Ascending aorta (tissue), 2 donors: ENCODE measurements around the gene LHFPL3. TPM values are rescaled to one million over a fixed set of nuclear protein-coding genes. Genes with fewer than 3 reads are reported as not detected.
"Not testable (repeated sequence)": the region's sequence is repeated elsewhere in the genome, so short reads cannot be mapped to it uniquely, and the experiment has no call there.

Experiments
- DNase-seq, 2 donors: peaks; one replicate each; pipeline ENCODE4 v3.0.0-alpha.2; 2019; ENCODE audit warnings: low spot score in 2 of 2
- H3K27ac ChIP-seq, 2 donors: fragments of 200-600 bp; sonication (generic); one replicate each; pipeline ENCODE4 v1.5.1; 2016 to 2017; ENCODE audit warnings: mild to moderate bottlenecking in 1 of 2
- H3K27me3 ChIP-seq: fragments of 200-600 bp; sonication (generic); one replicate; pipeline ENCODE4 v1.5.1; 2017
- H3K36me3 ChIP-seq, 2 donors: fragments of 200-600 bp; sonication (generic); one replicate each; pipeline ENCODE4 v1.5.1; 2016
- H3K4me1 ChIP-seq, 2 donors: fragments of 200-600 bp; sonication (generic); one replicate each; pipeline ENCODE4 v1.5.1; 2016 to 2017; ENCODE audit warnings: mild to moderate bottlenecking in 1 of 2
- H3K4me3 ChIP-seq, 2 donors: fragments of 200-600 bp; sonication (generic); one replicate each; pipeline ENCODE4 v1.5.1; 2016 to 2017; ENCODE audit warnings: mild to moderate bottlenecking in 1 of 2
- H3K9me3 ChIP-seq, 2 donors: fragments of 200-600 bp; sonication (generic); one replicate each; pipeline ENCODE4 v1.5.1; 2016
- CTCF ChIP-seq, 3 experiments: fragments of 200-600 bp in 2 of 3; fragments of 450-650 bp in 1 of 3; sonication (generic) in 2 of 3; IDR thresholded peaks; one replicate each; pipeline ENCODE4 v1.5.1; 2016 to 2019; ENCODE audit warnings: antibody characterized with exemption in 3 of 3, mild to moderate bottlenecking in 1 of 3, moderate library complexity in 1 of 3
- intact Hi-C: fragments of 100-400 bp; cut with DNase I; formaldehyde crosslinking; loops from one replicate; pipeline ENCODE4 v1.15.1; 2023
- total RNA-seq: library from RNA; depleted of rRNA; stranded (reverse); fragments of >200 nt; gene quantifications from one replicate; pipeline ENCODE4 v1.1.0, GENCODE V29; 2016

Gene LHFPL3
- total RNA-seq, 1 donor from 2014 or later, result not detected

- no peak for DNase-seq
- intact Hi-C loops, result no loop called here
Measured at GRCh38 chr7:104550362-104550761, 222.0 kb downstream of the LHFPL3 start.

GRCh38 chr7:104551226-104551625 lies 222.8 kb downstream of the LHFPL3 start:
- no peak for TF ChIP-seq CTCF (IDR thresholded peaks at IDR 0.05)
- H3K4me1 ChIP-seq, result no peaks in the 10 kb centered on the region
- no peak overlapping the region for H3K27ac ChIP-seq
- no peaks in the 10 kb centered on the region for H3K36me3 ChIP-seq
- intact Hi-C loops, result no loop called here
- no peaks in the 10 kb centered on the region for H3K9me3 ChIP-seq
- H3K4me3 ChIP-seq, result no peak overlapping the region
- H3K27me3 ChIP-seq, result no peaks in the 10 kb centered on the region
- no peak for DNase-seq

More at GRCh38 chr7:104550362-104550761, 222.0 kb downstream of the LHFPL3 start:
- Histone ChIP-seq H3K4me3 (no peak overlapping the region), H3K9me3 (no peaks in the 10 kb centered on the region), H3K4me1 (no peaks in the 10 kb centered on the region), H3K27me3 (no peaks in the 10 kb centered on the region), H3K36me3 (no peaks in the 10 kb centered on the region), H3K27ac (no peak overlapping the region)
- TF ChIP-seq CTCF (IDR thresholded peaks at IDR 0.05), result no peak

DNA sequence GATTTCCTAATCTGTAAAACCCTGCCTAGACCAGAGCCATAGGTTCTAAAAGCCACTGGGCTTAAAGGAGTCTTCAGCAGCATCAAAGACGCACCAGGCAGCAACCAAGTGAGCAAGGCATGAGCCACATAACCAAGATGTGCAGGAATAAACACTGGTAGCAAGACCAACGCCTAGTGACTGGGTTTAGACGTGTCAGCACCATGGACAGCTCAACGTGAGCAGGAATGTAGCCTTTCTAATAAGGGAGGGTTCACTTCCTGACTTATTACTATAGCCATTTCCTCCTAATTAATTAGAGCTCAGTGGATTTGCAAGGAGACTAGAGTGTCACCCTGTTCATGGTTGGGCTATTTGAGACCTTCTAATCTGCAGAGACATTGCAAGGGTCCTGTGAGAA lies 223.7 kb downstream of the LHFPL3 start:
- no peaks in the 10 kb centered on the region for H3K36me3 ChIP-seq
- TF ChIP-seq CTCF (IDR thresholded peaks at IDR 0.05), result no peak
- H3K27me3 ChIP-seq, result no peaks in the 10 kb centered on the region
- intact Hi-C loops, result no loop called here
- H3K27ac ChIP-seq, result no peak overlapping the region
- no peak for DNase-seq
- no peak overlapping the region for H3K4me3 ChIP-seq
- H3K4me1 ChIP-seq, result no peaks in the 10 kb centered on the region
- H3K9me3 ChIP-seq, result no peaks in the 10 kb centered on the region

DNA sequence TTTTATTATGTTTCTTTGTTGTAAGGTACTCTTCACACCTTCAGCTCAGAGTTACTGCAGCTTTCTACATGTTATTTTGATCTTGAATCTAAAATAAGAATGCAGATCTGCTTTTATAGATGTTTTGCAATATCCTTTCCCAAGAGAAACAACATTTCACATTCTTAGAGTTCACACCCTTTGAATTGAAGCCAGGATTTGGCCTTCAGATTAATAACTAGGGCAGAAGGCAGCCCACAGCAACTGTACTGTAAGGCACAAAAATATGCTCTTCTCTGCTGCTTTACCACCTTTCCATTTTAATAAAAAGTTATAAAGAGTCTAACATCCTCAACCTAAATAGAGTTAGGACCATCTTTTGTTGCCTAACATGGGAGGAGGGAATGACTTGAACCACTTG lies 224.7 kb downstream of the LHFPL3 start:
- TF ChIP-seq CTCF (IDR thresholded peaks at IDR 0.05), result no peak
- H3K9me3 ChIP-seq, result no peaks in the 10 kb centered on the region
- H3K36me3 ChIP-seq, result no peaks in the 10 kb centered on the region
- H3K4me1 ChIP-seq, result no peaks in the 10 kb centered on the region
- H3K4me3 ChIP-seq, result no peak overlapping the region
- H3K27me3 ChIP-seq, result no peaks in the 10 kb centered on the region
- intact Hi-C loops, result no loop called here
- DNase-seq, result no peak
- H3K27ac ChIP-seq, result no peak overlapping the region

DNA sequence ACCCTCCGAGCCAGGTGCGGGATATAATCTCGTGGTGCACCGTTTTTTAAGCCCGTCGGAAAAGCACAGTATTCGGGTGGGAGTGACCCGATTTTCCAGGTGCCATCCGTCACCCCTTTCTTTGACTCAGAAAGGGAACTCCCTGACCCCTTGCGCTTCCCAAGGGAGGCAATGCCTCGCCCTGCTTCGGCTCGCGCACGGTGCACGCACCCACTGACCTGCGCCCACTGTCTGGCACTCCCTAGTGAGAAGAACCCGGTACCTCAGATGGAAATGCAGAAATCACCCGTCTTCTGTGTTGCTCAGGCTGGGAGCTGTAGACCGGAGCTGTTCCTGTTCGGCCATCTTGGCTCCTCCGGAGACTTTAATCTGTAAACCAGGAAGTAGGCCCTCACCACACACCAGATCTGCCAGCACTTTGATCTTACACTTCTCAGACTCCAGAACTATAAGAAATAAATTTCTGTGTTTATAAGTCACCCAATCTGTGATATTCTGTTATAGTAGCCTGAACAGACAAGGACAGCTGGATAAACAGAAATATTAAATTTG lies 235.0 kb downstream of the LHFPL3 start:
- H3K9me3 ChIP-seq, intact Hi-C loops, H3K4me3 ChIP-seq, H3K27me3 ChIP-seq, H3K36me3 ChIP-seq, H3K27ac ChIP-seq, H3K4me1 ChIP-seq, DNase-seq: not testable (repeated sequence)

DNA sequence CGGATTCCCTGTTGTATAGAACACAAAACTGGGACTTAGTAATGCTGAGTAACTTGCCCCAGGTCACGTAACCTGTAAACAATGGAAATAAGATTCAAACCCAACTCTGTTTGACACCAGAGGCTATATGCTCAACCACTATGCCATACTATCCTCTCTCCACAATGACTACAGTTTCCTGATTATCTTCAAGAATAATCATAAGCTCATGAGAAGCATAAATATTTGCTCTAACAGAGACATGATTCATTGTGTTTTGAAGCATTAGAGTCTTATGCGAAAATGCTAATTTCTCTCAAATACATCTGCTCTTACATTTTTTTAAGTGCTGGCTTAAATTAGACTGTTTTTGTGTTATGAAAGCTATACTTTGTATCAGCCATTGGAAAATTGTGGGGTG lies 241.3 kb downstream of the LHFPL3 start:
- DNase-seq, result no peak
- Histone ChIP-seq H3K36me3 (no peaks in the 10 kb centered on the region), H3K27ac (no peak overlapping the region), H3K4me3 (no peak overlapping the region), H3K4me1 (no peaks in the 10 kb centered on the region), H3K27me3 (no peaks in the 10 kb centered on the region), H3K9me3 (no peaks in the 10 kb centered on the region)
- intact Hi-C loops, result no loop called here
- TF ChIP-seq CTCF (IDR thresholded peaks at IDR 0.05), result no peak
